Endometrial microvascular endothelial cells (primary cell): Measurements from ENCODE around the gene ANAPC4. TPM values are rescaled to one million over a fixed set of nuclear protein-coding genes. Genes with fewer than 3 reads are reported as not detected.

Source experiments
- in situ Hi-C: cut with HindIII; loops from 2 replicates; pipeline ENCODE4 v1.10.0; 2017; ENCODE audit warnings: low sequenced_read_pairs, low pct_unique_long_range_greater_than_20kb; ENCODE audit errors: inconsistent ontology term
- total RNA-seq: library from RNA; depleted of rRNA; stranded (reverse); fragments of >200 nt; gene quantifications from one replicate; pipeline ENCODE4 v1.2.3, GENCODE V29; 2015; ENCODE audit errors: inconsistent ontology term

The ANAPC4 gene
- total RNA-seq, 1 donor from 2014 or later: 33.5 TPM

GRCh38 chr4:25457053-25457715 is 80.1 kb downstream of the ANAPC4 start:
- in situ Hi-C loops: no loop called here

GRCh38 chr4:25466966-25467697 is 90.1 kb downstream of the ANAPC4 start:
- in situ Hi-C loops: no loop called here

GRCh38 chr4:25467843-25468242 is 90.8 kb downstream of the ANAPC4 start:
- in situ Hi-C loops: no loop called here

Other genes starting within 250 kb of the ANAPC4 start
- gene SEPSECS, start 216.8 kb upstream of the ANAPC4 start, total RNA-seq: 3.5 TPM
- gene PI4K2B, start 143.2 kb upstream of the ANAPC4 start, total RNA-seq: 31.2 TPM
- 9.2 TPM for gene ZCCHC4, start 64.5 kb upstream of the ANAPC4 start, total RNA-seq